Testis (tissue), 2 donors: ENCODE results near the gene TYW1.
"Not testable (repeated sequence)": the region's sequence is repeated elsewhere in the genome, so short reads cannot be mapped to it uniquely, and the experiment has no call there.

Source experiments
- CTCF ChIP-seq, 3 experiments: fragments of 450-650 bp in 2 of 3; fragments of 200-600 bp in 1 of 3; sonication (generic) in 1 of 3; IDR thresholded peaks; one replicate each; pipeline ENCODE4 v1.5.1; 2016 to 2019; ENCODE audit warnings: antibody characterized with exemption in 3 of 3, mild to moderate bottlenecking in 2 of 3, moderate library complexity in 1 of 3
- POLR2A ChIP-seq: fragments of 450-650 bp; IDR thresholded peaks from one replicate; pipeline ENCODE4 v1.6.1; 2017; ENCODE audit warnings: antibody characterized with exemption, mild to moderate bottlenecking, moderate library complexity

GRCh38 chr7:67163285-67163684, 166.7 kb downstream of the TYW1 start:
- TF ChIP-seq CTCF (IDR thresholded peaks at IDR 0.05); POLR2A: not testable (repeated sequence)
